GM18868 (cell line): ENCODE measurements around the gene SPINK9.

ENCODE experiments used
- ATAC-seq: cut with Tn5 transposase; IDR thresholded peaks from one replicate; pipeline ENCODE4 v1.9.1; 2021; ENCODE audit warnings: mild to moderate bottlenecking, moderate library complexity; ENCODE audit not compliant: unreplicated experiment

The SPINK9 gene

GRCh38 chr5:148364343-148364742 lies 29.0 kb downstream of the SPINK9 start:
- no peak for ATAC-seq

DNA sequence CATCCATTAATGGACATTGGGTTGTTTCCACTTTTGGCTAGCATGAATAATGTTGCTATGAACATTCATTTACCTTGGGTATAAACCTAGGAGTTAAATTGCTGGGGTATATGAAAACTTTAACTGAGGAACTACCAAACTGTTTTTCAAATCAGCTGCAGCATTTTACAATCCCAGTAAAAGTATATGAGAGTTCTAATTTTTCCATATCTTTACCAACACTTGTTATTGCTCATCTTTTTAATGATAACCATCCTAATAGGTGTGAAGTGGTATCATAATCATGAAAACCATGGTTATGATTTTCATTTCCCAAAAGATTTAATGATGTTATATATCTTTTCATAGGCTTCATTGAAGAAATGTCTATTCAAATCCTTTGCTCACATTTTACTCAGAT lies 32.9 kb downstream of the SPINK9 start:
- ATAC-seq, result no peak

DNA sequence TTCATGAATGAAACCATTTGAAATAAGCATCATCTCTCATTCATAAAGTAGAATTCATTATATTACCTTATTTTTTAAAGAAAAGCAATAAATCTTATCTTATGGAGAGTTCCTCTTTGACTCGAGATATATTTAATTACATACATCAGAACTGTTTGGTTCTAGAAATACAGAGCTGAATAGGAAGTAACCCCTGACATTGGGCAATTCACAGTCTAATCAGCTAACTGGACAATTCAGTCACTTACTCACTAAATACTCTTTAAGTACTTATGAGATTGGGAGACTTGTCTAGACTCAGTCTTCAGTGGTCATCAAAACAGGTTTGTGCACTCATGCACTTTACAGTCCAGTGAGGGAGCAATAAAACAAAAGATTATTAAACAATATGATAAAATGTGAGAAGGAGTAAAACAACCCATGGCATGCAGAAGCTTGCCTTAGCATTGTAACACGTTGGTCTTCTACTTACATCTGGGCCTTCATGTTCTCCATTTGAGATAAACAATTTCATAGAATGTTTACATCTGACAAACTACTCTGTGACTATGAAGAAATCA lies 36.9 kb downstream of the SPINK9 start:
- no peak for ATAC-seq

- no peak for ATAC-seq
Observed at GRCh38 chr5:148372893-148373292, 37.5 kb downstream of the SPINK9 start.

- peak; percentile 99 for ATAC-seq
Observed at GRCh38 chr5:148374690-148375360, 39.5 kb downstream of the SPINK9 start.

GRCh38 chr5:148376198-148376597 lies 40.8 kb downstream of the SPINK9 start:
- ATAC-seq, result no peak

GRCh38 chr5:148378670-148379069 lies 43.3 kb downstream of the SPINK9 start:
- no peak for ATAC-seq

DNA sequence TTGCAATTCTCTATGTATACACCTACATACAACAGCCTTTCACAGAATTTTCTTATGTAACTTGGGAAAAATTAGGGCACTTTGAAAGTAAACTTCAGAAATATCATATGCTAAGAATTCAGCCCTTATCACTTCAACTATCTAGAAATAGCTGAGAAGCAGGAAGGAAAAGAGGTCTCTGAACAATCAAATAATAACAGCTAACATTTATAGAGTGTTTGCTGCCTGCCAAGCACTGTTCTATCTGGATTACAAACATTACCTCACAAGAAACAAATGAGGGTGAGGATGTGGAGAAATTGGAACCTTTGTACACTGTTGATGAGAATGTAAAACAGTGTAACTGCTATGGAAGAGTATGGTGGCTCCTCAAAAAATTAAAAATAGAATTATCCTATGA lies 44.0 kb downstream of the SPINK9 start:
- no peak for ATAC-seq

GRCh38 chr5:148381906-148382305 lies 46.5 kb downstream of the SPINK9 start:
- no peak for ATAC-seq

DNA sequence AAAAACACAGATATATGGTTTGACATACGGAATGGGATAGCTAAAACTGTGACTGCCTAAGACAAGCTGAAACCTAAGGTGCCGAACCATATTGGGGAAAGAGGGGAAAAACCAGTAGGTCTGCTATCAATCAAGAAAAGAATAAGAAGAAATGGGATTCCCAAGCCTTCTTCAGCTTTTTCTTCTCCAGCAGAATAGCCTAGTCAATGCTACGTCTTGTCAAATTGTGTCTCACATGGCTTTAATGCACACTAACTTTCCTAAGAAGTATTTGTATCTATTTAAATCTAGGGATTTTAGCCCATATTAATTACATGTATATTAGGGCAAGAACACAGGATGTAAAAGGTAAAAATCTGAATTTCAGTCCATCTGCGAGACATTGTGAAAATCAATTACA lies 47.6 kb downstream of the SPINK9 start:
- no peak for ATAC-seq

- ATAC-seq, result peak; percentile 97
Observed at GRCh38 chr5:148383564-148384379, 48.4 kb downstream of the SPINK9 start, which contains the start of gene FBXO38. FBXO38 (plus strand) TSS chr5:148383958; CDS start chr5:148394777, 10,819 bp downstream.

DNA sequence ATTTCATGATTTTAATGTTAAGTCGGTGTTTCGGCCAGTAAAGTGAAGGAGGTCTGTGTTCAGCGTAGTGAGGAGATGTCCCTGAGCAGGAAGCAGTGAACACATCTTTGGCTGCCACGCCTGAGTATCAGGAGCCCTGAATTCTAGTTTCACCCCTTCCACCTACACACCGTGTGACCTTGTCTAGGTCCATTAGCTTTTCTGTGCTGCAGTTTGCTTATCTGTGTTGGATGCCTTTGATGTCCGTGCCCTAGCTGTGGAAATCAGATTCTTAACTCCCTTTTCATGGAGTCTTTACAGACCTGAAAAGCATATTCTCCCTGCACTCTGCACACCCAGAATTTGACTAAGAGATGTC lies 49.0 kb downstream of the SPINK9 start:
- ATAC-seq, result peak; percentile 12

DNA sequence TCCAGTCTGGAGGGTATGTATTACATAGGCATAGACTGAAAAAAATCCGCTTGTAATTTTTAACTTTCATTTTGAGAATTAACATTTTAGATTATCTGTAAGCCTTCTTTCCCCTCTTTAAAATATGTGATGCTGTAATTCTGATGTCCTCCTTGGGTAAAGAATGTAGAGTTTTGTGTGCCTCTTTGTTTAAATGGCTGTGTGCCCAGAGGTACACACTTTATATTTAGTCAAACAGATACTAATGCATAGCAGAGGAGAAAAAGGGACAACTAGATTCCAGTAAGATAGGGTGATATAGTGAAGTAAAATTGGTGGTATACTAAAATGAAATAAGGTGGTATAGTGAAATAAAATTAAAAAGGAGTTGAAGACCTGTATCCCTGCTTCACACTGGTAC lies 49.7 kb downstream of the SPINK9 start:
- no peak for ATAC-seq

DNA sequence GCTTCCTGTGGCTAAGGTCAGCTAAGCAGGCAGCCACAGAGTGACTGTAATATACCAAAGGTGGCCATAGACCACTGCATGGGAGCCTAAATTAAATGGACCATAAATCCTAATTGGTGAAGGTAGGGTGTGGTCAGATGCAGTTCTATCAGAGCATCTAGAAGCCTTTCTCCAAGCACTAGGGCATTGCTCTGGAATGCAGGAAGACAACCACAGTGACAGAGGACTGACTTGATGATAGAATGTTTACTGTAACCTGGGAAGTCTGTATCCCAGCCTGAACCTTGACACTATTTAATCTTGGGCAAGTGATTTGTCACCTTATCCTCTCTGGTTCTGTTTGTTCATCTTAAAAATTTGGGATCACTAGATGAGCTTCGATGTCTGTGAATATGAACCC lies 50.7 kb downstream of the SPINK9 start:
- ATAC-seq, result no peak

DNA sequence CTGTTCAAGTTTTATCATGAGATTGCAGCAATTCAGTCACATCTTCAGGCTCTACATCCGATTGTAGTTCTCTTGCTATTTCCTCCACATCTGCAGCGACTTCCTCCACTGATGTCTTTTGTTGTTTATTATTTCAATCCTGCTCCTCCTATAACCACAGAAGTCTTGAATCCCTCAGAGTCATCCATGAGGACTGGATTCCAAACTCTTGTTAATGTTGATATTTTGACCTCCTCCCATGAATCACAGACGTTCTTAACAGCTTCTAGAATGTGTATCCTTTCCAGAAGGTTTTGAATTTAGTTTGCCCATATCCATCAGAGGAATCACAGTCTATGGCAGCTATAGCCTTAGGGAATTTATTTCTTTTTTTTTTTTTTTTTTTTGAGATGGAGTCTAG lies 52.0 kb downstream of the SPINK9 start:
- ATAC-seq, result no peak

DNA sequence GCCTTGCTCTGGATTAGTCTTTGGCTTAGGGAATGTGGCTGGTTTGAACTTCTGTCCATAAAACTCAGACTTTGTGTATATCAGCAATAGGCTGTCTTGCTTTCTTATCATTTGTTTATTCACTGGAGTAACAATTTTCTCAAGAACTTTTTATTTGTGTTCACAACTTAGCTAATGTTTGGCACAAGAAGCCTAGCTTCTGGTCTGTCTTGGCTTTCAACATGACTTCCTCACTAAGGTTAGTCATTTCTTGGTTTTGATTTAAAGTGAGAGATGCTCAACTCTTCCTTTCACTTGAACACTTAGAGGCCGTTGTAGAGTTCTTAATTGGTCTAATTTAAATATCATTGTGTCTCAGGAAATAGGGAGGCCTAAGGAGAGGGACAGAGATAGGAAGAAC lies 53.3 kb downstream of the SPINK9 start:
- ATAC-seq, result no peak
